GM19099 (cell line): ENCODE results near the gene AP2A2.

Source experiments
- POLR2A ChIP-seq: IDR thresholded peaks from 3 replicates; pipeline ENCODE4 v1.6.1; 2011; ENCODE audit warnings: low read depth; ENCODE audit not compliant: insufficient read length; ENCODE audit errors: extremely low read depth

Gene AP2A2

DNA sequence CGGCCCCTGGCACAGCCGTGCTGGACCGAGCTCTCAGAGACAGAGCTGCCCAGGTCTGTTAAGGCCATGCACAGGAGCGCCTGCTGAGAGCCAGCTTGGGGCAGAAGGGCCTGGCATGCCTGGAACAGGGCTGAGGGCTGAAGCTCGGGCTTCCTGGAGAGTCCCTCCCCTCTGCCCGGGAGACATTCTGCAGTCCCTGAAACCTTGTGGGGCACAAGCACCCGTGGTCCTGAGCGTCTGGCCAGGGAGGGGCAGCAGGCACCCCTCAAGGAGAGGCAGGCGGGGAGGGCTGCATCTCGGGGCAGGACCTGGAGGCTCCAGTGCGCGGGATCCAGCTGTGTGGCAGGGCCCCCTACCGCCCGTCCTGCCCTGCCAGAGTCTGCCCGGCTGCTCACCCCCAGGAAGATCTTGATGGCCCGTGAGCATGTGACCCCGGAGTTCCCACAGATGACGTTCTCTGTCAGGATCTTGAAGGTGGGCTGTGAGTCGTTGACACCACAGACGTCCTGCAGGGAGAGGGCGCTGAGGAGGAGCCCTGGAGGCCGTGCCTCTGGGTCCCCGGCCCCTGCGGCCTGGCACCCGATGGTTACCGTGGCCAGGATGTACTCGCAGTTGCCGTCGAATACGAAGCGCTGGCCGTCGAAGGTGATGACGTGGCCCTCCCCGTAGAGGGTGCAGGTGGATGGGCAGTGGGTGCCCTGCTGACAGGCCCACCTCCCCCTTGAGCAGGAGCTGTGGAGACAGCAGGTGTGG lies 99.9 kb downstream of the AP2A2 start:
- no peak for TF ChIP-seq POLR2A

DNA sequence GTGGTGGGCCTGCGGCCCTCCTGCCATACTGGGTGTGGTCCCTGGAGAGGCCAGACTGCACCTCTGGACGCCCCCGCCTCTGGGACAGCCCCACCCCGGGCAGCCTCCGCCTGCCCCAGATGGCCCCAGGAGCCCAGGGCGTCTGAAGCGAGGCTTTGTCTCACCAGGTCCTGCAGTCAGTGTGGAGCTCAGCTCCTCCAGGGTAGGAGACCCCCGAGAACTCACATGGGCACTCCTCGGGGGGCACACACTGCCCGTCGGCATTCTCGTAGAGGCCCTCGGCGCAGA lies 100.4 kb downstream of the AP2A2 start:
- TF ChIP-seq POLR2A = no peak

DNA sequence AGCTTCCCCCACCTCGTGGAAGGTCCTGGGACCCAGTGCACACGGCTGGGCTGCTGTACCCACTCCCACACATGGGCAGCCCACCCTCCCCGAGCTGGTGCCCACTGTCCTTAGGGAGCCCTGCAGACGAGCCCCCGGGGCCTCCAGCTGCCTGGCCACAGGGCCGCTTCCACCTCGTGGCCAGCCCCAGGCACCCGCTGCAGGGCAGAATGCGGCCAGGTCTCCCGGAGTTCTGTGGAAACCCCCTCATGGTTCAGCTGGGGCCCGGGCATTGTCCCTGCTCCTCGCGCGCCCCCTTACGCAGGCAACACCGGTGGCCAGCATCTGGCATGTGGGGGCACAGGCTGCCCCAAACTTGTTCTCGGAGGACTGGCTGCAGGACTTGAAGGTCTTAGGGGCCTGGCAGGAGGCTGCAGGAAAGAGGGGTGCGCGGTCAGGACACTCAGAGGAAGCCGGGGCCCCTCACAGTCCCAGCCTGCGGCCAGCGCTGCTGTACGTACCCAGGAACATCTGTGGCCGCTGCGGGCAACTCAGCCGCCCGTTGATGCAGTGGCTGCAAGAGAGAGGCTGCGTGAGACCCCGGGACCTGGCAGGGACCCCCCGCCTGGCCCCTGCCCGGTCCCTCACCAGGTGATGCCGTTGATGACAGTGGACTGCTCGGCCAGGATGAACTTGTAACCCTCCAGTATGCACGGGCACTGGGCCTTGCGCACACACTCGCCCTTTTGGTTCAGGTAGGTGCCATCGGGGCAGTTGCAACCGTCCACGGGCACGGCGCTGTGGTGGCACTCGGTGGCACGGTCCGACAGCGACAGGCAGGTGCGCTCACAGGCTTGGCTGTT lies 101.2 kb downstream of the AP2A2 start:
- no peak for TF ChIP-seq POLR2A

DNA sequence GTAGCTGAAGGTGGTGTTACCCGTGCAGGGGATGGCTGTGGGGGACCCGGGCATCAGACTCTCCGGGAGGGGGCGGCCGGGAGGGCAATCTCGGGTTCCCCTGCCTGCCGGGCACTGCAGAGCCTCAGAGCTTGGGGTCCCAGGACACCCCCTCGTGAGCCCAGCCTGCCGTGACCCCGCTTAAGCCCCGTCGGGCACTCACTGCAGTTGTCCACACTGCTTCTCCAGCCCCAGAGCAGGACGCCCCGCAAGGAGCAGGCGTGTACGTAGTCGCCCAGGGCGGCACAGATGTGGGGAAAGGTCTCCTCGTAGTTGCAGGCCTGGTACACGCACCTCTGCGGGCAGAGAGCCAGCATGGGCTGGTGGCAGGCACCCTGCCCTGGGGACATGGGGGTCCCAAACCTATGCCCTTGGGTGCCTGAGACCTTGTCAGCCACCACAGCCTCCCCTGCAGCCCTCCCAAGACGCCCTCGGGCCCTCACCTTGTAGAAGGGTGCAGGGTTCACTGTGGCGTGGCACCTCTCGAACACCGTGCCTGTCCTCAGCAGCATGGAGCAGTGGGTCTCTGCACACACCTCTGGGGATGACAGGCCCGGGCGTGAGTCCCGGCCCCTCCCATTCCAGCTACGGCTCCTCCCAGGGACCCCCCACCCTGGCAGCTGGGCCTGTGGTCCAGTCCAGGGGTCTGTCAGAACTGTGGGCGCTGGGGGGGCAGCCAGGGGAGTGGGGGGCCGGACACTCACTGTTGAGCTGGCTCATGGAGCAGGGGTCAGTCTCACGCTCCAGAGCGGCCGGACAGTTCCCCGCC lies 102.0 kb downstream of the AP2A2 start:
- TF ChIP-seq POLR2A = no peak

DNA sequence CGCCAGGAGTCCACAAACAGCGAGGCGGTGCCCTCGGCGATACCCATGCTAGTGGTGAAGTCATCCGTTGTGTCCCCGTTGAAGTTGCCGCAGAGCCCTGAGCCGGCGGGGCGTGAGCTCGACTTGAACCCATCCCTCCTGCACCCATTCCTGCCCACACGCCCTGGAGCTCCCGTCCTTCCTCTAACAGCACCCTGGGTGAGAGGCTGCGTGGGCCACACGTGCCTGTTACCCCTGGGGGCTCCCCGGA lies 102.5 kb downstream of the AP2A2 start:
- no peak for TF ChIP-seq POLR2A

DNA sequence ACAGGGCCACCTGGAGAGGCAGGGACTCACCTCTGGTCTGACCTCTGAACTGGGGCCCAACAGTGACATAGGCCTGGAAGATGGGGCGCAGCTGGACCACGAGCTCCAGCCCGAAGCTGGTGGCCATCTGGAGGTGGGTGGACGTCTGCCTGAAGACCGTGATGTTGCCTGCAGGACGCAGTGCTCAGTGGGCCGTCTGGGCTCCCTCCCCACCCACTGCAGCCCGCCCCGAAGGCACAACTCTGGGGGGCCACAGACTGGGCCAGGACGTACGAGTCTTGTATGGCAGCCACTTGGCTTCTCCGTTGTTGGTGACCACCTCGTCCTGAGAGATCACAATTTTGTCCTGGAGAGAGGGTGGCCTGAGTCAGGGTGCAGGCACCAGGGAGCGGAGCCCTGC lies 102.9 kb downstream of the AP2A2 start:
- no peak for TF ChIP-seq POLR2A

DNA sequence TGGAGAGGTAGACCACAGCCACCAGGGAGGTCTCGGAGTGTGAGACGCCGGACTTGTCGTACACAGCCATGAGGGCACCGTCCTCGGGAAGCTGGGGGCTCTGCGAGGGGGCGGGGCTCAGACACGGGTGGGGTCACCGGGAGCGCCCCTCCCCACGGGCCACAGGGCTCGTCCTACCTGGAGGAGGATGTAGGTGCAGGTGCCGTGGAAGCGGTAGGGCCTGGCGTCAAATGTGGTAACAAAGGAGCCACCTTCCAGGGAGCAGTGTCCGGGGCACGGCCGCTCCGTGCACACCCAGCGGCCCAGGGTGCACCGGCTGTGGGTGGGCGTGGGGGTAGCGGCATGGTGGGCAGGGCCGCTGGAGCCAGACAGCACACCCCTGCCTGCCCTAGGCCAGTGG lies 103.4 kb downstream of the AP2A2 start:
- no peak for TF ChIP-seq POLR2A

DNA sequence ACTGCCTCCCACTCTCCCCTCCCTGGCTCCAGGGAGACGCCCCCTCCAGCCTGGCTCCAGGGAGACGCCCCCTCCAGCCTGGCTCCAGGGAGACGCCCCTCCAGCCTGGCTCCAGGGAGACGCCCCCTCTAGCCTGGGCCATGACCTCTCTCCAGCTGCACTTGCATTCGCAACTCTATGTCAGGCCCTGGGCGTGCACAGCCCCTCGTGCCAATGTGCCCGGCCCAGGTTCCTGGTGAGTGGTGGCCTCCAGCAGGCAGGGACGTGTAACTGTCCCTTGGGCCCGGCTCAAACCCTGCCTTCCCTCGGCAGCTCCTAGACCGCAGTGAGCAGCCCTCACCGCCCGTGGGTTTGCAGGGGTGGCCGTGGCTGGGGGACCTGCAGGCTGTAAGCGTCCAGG lies 104.0 kb downstream of the AP2A2 start:
- no peak for TF ChIP-seq POLR2A

DNA sequence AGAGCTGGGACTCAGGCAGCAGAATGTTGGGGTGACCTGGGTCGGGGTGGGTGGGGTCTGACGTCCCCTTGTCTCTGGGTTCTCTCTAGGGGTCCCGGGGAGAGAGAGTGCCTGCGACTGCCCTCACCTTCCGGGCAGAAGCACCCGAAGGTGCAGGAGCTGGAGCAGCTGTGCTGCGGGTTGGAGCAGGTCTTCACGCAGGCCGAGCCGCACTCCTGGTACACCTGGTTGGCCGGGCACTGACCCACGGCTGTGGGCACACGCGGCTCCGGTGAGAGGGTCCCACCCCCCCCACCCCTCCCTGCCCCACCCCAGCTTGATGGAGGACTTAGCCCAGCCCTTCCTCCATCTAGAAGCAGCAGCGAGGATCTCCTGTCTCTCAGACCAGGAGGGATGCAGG lies 104.4 kb downstream of the AP2A2 start:
- TF ChIP-seq POLR2A = no peak

DNA sequence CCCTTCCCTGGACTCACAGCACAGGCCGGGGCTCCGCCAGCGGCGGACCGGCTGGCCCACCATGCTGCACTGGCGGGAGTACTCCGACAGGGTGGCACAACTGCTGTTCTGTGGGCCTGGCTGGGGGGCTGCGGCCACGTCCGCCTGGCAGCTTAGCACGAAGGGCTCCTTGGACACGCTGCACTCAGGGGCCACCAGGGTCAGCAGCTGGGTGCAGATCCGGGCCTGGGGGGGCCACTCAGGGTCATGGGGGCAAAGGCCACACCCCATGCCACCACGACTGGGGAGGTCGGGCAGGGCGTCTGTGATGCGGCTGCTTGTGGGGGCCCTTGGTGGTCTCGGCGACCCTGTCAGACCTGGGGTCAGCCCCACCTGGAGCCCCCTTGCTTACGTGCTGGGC lies 104.9 kb downstream of the AP2A2 start:
- TF ChIP-seq POLR2A = no peak

DNA sequence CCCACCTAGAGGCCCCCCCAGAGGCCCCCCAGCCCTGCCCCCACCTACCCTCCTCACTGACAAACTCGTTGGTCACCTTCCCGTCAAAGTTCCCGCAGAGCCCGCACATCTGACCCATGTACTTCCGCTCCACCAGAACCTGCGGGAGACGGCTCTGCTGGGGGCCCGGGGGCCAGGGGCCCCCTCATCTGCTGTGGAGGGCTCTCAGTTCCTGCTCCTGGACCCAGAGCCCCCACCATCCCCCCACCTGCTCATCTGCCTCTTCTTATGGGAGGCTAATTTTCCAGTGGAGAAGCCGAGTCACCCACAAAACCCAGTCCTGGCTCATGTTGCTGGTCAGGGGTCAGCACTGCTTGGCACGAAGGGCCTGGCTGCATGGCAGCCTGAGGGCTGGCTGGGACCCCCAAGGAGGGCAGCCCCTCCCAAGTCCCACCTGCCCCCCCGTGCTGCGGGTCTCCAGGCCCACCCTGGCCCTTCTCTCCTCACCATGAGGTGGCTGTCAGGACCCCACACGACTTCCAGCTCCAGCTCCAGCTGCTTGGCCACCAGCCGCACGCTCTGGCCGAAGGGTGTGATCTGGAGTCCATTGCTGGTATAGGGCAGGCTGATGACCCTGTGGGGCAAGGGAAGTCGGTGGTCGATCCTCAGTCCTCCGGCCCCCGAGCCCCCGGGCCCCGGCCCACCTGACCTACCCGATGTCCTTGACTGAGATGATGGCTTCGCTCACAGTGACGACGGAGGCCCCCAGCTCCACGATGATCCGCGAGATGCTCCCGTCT lies 105.6 kb downstream of the AP2A2 start:
- TF ChIP-seq POLR2A = no peak

DNA sequence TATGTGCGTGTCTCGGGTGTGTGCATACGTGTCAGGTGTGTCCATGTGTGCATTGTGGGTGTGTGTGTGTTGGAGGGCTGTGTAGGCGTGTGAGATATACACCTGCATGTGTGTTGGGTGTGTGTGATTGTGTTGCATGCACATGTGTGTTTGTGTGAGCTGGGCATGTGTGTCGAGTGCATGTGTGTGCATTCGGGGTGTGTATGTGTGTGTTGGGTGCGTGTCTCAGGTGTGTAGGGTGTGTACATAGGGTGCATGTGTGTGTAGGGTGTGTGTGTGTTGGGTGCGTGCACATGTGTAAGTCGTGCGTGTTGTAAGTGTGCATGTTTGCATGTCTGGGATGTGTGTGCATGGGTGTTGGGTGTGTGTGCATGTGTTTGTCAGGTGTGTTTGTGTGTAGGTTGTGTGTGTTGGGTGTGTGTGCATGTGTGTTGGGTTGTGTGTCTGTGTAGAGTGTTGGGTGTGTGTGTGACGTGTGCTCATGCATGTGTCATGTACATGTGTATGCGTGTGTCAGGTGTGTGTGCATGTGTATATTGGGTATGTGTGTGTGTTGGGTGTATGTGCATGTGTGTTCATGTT lies 106.7 kb downstream of the AP2A2 start:
- TF ChIP-seq POLR2A = no peak

DNA sequence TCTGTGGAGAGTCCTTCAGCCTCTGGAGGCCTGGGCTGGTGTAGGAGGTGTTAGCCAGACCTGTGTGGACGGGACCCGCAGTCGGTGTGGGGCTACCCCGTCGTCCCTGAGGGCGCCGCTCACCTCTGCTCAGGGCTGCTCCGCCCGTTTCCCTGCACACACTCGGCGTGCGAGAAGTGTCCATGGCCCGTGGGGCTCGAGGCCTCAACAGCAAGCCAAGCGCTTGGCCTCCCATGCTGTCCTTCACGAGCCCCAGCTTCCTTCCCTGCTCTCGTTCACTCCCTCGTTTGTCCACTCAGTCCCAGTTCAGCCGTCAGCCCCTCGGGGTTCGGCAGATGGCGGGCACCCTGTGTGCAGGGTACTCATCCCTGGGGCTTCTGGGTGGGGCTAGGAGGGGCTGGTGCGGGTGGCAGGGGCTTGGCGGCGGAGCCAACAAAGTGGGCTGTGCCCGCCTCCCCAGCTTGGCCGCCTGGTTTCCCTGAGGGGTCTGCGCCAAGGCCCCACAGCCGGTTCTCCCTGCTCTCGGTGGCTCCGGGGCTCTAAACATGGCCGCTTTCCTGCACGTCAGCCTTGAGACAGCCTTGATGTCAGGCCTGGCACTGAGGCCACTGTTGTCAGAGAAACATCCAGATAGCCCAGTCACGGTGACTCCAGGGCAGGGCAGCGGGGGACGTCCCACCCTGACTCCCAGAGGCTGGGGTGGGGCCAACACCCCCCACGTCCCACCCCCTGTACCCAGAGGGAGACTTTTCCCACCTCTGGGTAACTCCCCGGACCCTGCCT lies 107.5 kb downstream of the AP2A2 start:
- no peak for TF ChIP-seq POLR2A

DNA sequence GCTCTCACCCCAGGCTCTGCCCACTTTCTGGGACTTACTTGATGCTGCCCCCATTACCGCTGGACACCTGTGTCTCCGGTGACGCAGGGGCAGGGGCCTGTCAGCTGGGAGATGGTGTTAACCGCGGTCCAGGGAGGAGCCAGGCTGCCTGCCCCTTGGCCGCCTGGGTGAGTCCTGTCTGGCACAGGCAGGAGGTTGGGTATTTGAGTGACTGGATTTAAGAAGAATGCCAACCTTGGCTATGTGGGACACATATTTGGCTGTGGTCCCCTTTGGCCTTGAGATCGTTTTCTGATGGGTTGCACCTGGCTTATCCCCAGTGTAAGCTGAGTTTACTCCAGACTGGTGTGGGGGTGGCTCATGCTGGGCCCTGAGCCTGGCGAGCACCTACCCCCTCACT lies 108.3 kb downstream of the AP2A2 start:
- no peak for TF ChIP-seq POLR2A
